GM23248 (cell line): Measurements from ENCODE around the gene RAD51B. TPM values are rescaled to one million over a fixed set of nuclear protein-coding genes. Genes with fewer than 3 reads are reported as not detected.

Source experiments
- DNase-seq: peaks from one replicate; pipeline ENCODE4 v3.0.0-alpha.2; 2015
- H2AFZ ChIP-seq: fragments of 200-600 bp; sonication (generic); 2 replicates; pipeline ENCODE4 v1.6.1; 2016; ENCODE audit warnings: antibody characterized with exemption
- H3F3A ChIP-seq: fragments of 200-600 bp; sonication (generic); 2 replicates; pipeline ENCODE4 v1.6.1; 2016; ENCODE audit warnings: mild to moderate bottlenecking, antibody characterized with exemption, mixed run types; ENCODE audit not compliant: insufficient read depth
- H3K27ac ChIP-seq: fragments of 200-600 bp; sonication (generic); 2 replicates; pipeline ENCODE4 v1.5.1; 2016; ENCODE audit warnings: mild to moderate bottlenecking
- H3K27me3 ChIP-seq: fragments of 200-600 bp; sonication (generic); replicated peaks from 2 replicates; pipeline ENCODE4 v1.6.1; 2016; ENCODE audit warnings: mild to moderate bottlenecking; ENCODE audit not compliant: insufficient read depth
- H3K36me3 ChIP-seq: fragments of 200-600 bp; sonication (generic); 2 replicates; pipeline ENCODE4 v1.6.1; 2016; ENCODE audit warnings: low read depth, mild to moderate bottlenecking
- H3K4me1 ChIP-seq: fragments of 200-600 bp; sonication (generic); 2 replicates; pipeline ENCODE4 v1.6.1; 2016; ENCODE audit warnings: mild to moderate bottlenecking; ENCODE audit not compliant: insufficient read depth
- H3K4me2 ChIP-seq: fragments of 200-600 bp; sonication (generic); one replicate; pipeline ENCODE4 v1.6.1; 2016; ENCODE audit warnings: mild to moderate bottlenecking; ENCODE audit not compliant: unreplicated experiment
- H3K4me3 ChIP-seq: fragments of 200-600 bp; sonication (generic); 2 replicates; pipeline ENCODE4 v1.5.1; 2016; ENCODE audit warnings: mild to moderate bottlenecking
- H3K79me2 ChIP-seq: fragments of 200-600 bp; sonication (generic); 2 replicates; pipeline ENCODE4 v1.6.1; 2016; ENCODE audit warnings: mild to moderate bottlenecking; ENCODE audit not compliant: insufficient read depth
- H3K9ac ChIP-seq: fragments of 200-600 bp; sonication (generic); 2 replicates; pipeline ENCODE4 v1.6.1; 2016; ENCODE audit warnings: mild to moderate bottlenecking
- H3K9me2 ChIP-seq: fragments of 200-600 bp; sonication (generic); 2 replicates; pipeline ENCODE4 v1.6.1; 2016; ENCODE audit warnings: mixed run types, mild to moderate bottlenecking, moderate library complexity; ENCODE audit not compliant: insufficient read depth
- H3K9me3 ChIP-seq: fragments of 200-600 bp; sonication (generic); one replicate; pipeline ENCODE4 v1.6.1; 2017; ENCODE audit warnings: low read depth
- H4K20me1 ChIP-seq: fragments of 200-600 bp; sonication (generic); 2 replicates; pipeline ENCODE4 v1.6.0; 2016; ENCODE audit not compliant: insufficient read depth
- EZH2 ChIP-seq: fragments of 200-600 bp; sonication (generic); IDR thresholded peaks from 2 replicates; pipeline ENCODE4 v1.6.1; 2018; ENCODE audit warnings: antibody characterized with exemption, mild to moderate bottlenecking; ENCODE audit not compliant: insufficient read depth, poor library complexity, severe bottlenecking
- EZH2phosphoT487 ChIP-seq: fragments of 200-600 bp; sonication (generic); IDR thresholded peaks from 2 replicates; pipeline ENCODE4 v1.6.1; 2018; ENCODE audit warnings: antibody characterized with exemption, moderate library complexity, mild to moderate bottlenecking, low read depth; ENCODE audit not compliant: insufficient read depth
- WGBS, 2 experiments: methylation state at CpG; one replicate each; pipeline ENCODE4 v1.1.6; 2015 to 2017; ENCODE audit warnings: low lambda C conversion rate in 2 of 2, low coverage in 1 of 2; ENCODE audit errors: missing lambda C conversion rate in 2 of 2; 5-methylcytosine and 5-hydroxymethylcytosine counted together
- in situ Hi-C: fragments of 300-500 bp; cut with MboI; formaldehyde crosslinking; loops from 2 replicates; pipeline ENCODE4 v1.15.0; 2020
- polyA plus RNA-seq: library from polyadenylated mRNA; unstranded; fragments of >200 nt; fragmentation: Nextera tagmentation; extraction: Ambion mirVana; gene quantifications from 2 replicates; pipeline ENCODE4 v1.2.1, GENCODE V29; 2016
- total RNA-seq: library from RNA; depleted of rRNA; stranded (reverse); fragments of >200 nt; shearing (Covaris generic); gene quantifications from 2 replicates; pipeline ENCODE4 v1.2.3, GENCODE V29; 2014

Gene RAD51B
- total and polyA plus RNA-seq, 2 experiments from 2014 or later = 4.0 to 8.8 TPM

GRCh38 chr14:68633131-68633991 is 813.8 kb downstream of the RAD51B start:
- Histone ChIP-seq H3K4me3 (no peak overlapping the region), H3K9ac (no peak overlapping the region), H3K27ac (no peak overlapping the region), H3K79me2 (no peaks in the 10 kb centered on the region), H3K27me3 (no peaks in the 10 kb centered on the region), H3K36me3 (no peaks in the 10 kb centered on the region), H3K4me2 (no peak overlapping the region), H4K20me1 (no peaks in the 10 kb centered on the region), H3K9me3 (no peaks in the 10 kb centered on the region), H3F3A (peaks cover 16% of the 10 kb centered on the region; the same call in 1 of the 2 replicates), H3K4me1 (peaks cover 16% of the 10 kb centered on the region), H2AFZ (peak overlapping the region; percentile 22), H3K9me2 (no peaks in the 10 kb centered on the region)
- TF ChIP-seq EZH2 (no peak), EZH2phosphoT487 (no peak)
- in situ Hi-C loops = no loop called here
- DNase-seq = no peak
- WGBS, 2 experiments = 48 to 52% methylated on average over 15 of the region's 15 CpGs

DNA sequence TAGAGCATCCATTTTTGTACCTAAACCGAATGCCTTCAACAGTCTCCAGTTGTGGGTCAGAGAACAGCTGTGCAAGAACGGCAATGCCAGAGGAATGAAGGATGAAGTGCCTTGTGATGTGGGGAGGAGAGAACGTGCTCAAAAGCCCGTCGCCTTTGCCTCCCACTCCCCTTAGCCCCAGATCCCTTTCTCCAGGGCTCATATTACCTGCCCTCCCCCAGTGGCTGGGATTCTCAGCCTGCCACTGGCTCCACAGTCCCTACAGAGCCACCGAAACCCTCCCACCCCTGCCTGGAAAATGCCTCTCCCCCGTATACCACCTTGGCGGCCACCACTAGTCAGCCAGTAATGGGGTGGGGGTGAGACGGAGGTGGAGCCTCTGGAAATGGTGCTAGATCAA is 814.8 kb downstream of the RAD51B start:
- Histone ChIP-seq H2AFZ (no peak overlapping the region), H3K9me2 (no peaks in the 10 kb centered on the region), H3K36me3 (no peaks in the 10 kb centered on the region), H3F3A (peaks cover 16% of the 10 kb centered on the region; the same call in 1 of the 2 replicates), H3K4me1 (peaks cover 19% of the 10 kb centered on the region), H3K4me2 (no peak overlapping the region), H3K79me2 (no peaks in the 10 kb centered on the region), H3K27ac (no peak overlapping the region), H4K20me1 (no peaks in the 10 kb centered on the region), H3K9me3 (no peaks in the 10 kb centered on the region), H3K27me3 (no peaks in the 10 kb centered on the region), H3K4me3 (no peak overlapping the region), H3K9ac (no peak overlapping the region)
- WGBS, 2 experiments = 91% methylated on average over 7 to 9 of the region's 9 CpGs
- DNase-seq = no peak
- TF ChIP-seq EZH2 (no peak), EZH2phosphoT487 (no peak)
- in situ Hi-C loops = no loop called here

- in situ Hi-C loops = no loop called here
- H3K79me2 ChIP-seq = no peaks in the 10 kb centered on the region
- H2AFZ ChIP-seq = no peak overlapping the region
- H3K4me2 ChIP-seq = no peak overlapping the region
- DNase-seq = no peak
- no peak overlapping the region for H3K9ac ChIP-seq
- peaks cover 19% of the 10 kb centered on the region for H3K4me1 ChIP-seq
- TF ChIP-seq EZH2phosphoT487 (no peak), EZH2 (no peak)
- no peak overlapping the region for H3K4me3 ChIP-seq
- no peaks in the 10 kb centered on the region for H3K9me3 ChIP-seq
- H4K20me1 ChIP-seq = no peaks in the 10 kb centered on the region
- no peak overlapping the region for H3K27ac ChIP-seq
- H3K36me3 ChIP-seq = no peaks in the 10 kb centered on the region
- no peaks in the 10 kb centered on the region for H3K9me2 ChIP-seq
- no peaks in the 10 kb centered on the region for H3K27me3 ChIP-seq
- peaks cover 16% of the 10 kb centered on the region; the same call in 1 of the 2 replicates for H3F3A ChIP-seq
- WGBS, 2 experiments = 95 to 98% methylated on average over 5 of the region's 5 CpGs
Observed at GRCh38 chr14:68634874-68635595, 815.5 kb downstream of the RAD51B start.

DNA sequence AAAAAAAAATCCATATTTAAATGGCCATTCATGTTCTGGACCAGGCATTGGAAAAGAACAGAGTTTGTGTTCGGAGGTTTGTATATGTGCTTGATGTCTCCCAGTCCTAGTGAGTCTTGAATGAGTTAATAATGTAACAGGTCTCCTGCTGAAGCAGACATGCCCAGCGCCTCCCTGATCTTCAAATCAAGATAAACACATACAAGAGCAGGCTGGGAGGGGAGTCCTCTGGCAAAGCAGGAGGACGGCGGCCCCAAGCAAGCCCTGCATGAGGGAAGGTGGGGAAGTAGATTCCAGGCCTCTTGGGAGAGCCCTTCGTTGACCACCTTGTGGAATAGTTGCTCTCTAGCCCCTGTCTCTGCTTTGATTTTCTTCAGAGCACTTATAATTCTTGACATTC is 817.0 kb downstream of the RAD51B start:
- DNase-seq = no peak
- H3F3A ChIP-seq = peaks cover 16% of the 10 kb centered on the region; the same call in 1 of the 2 replicates
- H3K4me2 ChIP-seq = no peak overlapping the region
- TF ChIP-seq EZH2 = no peak
- TF ChIP-seq EZH2phosphoT487 = no peak
- WGBS, 2 experiments = 91 to 92% methylated on average over 5 of the region's 5 CpGs
- H3K9me3 ChIP-seq = no peaks in the 10 kb centered on the region
- peaks cover 19% of the 10 kb centered on the region for H3K4me1 ChIP-seq
- H3K79me2 ChIP-seq = no peaks in the 10 kb centered on the region
- no peak overlapping the region for H3K9ac ChIP-seq
- peak overlapping the region; percentile 63 for H3K27ac ChIP-seq
- H3K4me3 ChIP-seq = no peak overlapping the region
- H2AFZ ChIP-seq = no peak overlapping the region
- in situ Hi-C loops = no loop called here
- no peaks in the 10 kb centered on the region for H3K9me2 ChIP-seq
- H3K27me3 ChIP-seq = no peaks in the 10 kb centered on the region
- H3K36me3 ChIP-seq = no peaks in the 10 kb centered on the region
- no peaks in the 10 kb centered on the region for H4K20me1 ChIP-seq
